Islet precursor cell (in vitro differentiated cells): ENCODE data around the gene CLDN6.
A peak's percentile ranks its signal among the peaks of the same experiment; 100 is the strongest.

ENCODE experiments used
- DNase-seq: peaks from one replicate; pipeline ENCODE4 v3.0.0-alpha.2; 2018

The CLDN6 gene

DNA sequence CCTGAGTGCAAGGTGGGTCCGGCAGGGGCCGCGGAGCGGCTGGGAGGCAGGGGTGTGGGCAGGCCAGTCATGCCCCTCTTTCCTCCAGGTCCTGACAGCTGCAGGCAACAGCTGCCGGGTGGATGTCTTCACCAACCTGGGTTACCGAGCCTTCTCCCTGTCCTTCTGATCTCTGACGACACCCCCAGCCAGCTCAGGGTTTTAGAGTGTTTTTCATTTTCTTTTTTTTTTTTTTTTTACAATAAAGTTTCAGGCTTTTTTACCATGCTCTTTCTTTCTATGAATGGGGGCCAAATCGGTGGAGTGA, 9.5 kb upstream of the CLDN6 start:
- no peak for DNase-seq

DNA sequence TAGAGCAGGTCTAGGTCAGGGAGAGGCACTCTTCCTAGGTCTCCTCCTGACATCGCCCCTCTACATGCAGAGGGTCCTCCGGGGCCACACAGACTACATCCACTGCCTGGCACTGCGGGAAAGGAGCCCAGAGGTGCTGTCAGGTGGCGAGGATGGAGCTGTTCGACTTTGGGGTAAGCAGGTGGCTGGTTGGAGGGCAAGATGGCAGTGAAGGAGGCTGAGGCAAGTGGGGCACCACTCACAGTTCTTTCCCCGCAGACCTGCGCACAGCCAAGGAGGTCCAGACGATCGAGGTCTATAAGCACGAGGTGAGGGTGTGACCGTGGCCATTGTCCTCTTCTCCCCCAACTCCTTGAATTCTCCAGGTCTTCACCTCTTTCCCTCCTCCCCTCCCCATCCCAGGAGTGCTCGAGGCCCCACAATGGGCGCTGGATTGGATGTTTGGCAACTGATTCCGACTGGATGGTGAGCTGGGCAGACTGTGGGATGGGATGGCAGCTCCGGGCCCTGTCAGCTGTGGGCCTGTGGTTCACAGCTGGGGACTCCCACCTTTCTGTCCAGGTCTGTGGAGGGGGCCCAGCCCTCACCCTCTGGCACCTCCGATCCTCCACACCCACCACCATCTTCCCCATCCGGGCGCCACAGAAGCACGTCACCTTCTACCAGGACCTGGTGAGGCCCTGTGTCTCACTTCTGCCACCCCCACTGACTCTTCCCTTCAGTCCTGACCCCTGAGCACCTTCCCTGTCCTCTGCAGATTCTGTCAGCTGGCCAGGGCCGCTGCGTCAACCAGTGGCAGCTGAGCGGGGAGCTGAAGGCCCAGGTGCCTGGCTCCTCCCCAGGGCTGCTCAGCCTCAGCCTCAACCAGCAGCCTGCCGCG, 8.9 kb upstream of the CLDN6 start:
- DNase-seq, result no peak

DNA sequence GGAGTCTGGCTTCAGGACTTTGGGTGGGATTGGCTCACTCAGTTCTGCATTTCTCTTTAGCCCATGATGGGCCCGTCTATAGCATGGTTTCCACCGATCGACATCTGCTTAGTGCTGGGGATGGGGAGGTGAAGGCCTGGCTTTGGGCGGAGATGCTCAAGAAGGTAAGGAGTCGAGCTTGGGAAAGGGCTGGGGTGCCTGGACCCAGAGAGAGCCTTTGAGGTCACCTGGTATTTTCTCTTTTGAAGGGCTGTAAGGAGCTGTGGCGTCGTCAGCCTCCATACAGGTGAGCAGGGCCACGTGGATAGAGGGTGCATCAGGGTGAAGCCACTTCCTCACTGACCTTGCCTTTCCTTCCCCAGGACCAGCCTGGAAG, 8.0 kb upstream of the CLDN6 start:
- no peak for DNase-seq

DNA sequence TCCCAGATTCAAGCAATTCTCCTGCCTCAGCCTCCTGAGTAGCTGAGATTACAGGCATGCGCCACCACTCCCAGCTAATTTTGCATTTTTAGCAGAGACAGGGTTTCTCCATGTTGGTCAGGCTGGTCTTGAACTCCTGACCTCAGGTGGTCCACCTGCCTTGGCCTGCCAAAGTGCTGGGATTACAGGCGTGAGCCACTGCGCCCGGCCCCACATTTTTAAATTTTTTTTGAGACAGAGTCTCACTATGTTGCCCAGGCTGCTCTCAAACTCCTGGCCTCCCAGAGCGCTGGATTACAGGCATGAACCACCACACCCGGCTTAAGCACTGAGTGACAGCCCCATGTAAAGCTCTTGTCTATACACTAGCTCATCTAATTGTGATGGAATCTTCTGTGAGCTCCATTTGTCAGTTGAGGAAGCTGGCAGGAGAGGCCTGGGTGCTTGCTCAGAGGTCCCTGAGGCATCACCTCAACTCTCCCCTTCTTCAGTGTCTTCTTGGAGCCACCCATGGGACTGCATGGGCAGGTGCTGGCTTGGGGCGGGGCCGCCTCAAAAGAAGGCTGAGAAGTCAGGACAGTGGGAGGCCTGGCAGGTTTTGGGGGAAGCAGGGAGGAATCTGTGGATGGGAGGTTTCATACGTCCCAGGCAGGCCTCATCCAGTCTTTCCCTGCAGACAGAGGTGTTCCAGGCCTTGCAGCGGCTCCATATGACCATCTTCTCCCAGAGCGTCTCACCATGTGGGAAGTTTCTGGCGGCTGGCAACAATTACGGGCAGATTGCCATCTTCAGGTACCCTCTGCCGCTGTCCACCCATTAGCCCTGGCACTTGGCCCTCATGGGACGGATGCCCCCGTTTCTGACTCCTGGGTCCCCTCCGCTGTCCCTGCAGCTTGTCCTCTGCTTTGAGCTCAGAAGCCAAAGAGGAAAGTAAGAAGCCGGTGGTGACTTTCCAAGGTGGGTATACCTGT, 7.3 kb upstream of the CLDN6 start:
- no peak for DNase-seq

DNA sequence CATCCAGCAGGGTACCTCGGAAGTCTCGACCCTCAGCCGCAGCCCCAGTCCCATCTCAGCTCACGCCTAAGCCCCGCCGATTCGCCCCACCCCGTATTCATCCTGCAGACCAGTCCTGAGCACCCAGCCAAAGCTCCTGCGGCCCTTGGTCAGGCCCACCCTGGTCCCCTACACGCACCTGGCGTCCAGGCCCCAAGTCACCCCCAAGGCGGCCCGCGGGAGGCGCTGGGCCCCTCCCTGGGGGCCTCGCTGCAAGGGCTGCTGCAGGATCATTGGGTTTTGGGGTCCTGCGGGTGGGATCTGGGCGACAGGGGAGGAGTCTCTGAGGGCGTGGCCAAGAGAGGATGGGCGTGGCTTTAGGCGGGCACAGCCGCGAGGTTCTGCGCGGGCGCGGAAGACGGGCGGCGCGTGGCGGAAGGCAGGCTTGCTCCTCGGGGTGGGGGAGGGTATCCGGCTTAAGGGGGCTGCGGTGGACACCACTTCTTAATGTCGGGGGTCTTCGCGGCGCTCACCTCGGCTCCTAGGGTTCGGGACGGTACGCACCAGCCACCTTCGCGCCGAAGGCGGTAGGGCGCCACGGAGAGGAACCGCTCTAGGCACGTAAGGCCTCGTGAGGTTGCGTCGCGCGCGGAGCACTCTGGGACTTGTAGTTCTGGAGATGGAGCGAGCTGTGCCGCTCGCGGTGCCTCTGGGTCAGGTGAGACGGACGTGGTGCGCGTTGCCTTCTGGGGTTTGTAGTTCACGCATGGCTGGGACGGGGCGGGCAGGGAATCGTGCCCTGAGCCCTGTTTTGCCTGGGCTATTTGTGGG, 5.9 kb upstream of the CLDN6 start, which contains the start of the genes HCFC1R1 and THOC6:
Gene HCFC1R1 (minus strand): TSS at position 274 of the 810 bp plus-strand sequence. CDS start 1 bp downstream, at position 273.
Gene THOC6 (plus strand): TSS at position 367 of the 810 bp plus-strand sequence. CDS start 292 bp downstream, at position 659.
- DNase-seq, result peak; percentile 98

DNA sequence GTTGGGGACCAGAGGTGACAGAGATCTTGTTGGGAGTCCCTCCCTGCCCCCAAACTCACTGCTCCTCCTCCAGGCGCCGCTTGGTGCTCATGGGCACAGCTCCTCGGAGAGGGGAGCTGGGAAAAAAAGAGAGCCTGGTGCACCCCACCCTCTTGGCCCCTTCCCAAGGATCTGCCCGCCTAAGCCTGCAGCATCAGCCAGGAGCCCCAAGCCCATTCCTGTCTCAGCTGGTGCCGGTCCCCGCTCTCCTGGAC, 5.4 kb upstream of the CLDN6 start:
- DNase-seq, result no peak

DNA sequence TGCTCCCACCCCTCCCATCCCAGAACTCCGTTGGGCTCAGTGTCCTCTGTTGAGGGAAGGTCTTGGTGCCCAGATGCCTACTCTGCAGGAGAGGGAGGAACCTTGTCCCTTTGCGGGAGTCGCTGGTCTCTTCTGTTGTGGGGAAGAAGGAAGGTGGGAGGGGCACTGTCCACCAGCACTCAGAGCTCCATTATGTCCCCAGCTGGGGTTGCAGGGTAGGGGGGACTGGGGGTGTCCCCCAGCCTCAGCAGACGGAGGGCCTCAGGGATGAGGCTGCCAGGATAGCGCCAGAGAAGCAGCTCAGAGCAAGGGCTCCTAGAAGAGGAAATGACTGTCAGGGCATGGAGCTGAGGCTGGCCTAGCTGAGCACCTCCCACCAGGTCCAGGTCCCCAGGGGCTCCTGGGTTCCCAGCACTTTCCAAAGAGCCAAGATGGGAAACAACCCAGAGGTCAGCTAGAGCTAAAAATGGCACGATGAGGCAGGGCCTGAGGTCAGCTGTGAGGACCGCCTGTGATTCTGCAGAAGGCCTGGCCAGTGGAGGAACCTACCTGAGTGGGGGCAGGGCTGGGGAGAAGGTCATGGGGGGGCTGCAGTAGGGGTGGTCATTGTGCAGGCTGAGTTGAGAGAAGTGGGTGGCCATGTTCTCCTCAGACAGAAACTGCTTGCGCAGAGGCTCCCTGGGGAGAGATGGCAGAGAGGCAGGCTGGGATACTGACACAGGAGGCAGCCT, 4.9 kb upstream of the CLDN6 start:
- no peak for DNase-seq

DNA sequence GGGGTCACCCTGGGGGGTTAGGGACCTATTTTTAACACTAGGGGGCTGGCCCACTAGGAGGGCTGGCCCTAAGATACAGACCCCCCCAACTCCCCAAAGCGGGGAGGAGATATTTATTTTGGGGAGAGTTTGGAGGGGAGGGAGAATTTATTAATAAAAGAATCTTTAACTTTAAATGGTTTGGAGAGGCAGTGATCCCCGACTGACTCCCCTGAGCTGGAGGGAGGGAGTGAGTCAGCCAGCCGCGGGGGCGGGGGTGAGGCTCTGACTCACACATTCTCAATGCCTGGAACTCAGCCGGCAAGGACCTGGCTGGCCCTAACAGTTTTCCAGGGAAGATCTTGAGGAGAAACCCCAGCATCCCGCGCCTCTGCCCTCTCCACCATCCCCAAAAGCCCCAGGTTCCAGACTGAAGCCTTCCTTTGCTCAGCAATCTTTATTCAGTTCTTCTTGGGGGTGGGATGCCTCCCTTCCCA, 4.3 kb upstream of the CLDN6 start:
- peak; percentile 97 for DNase-seq

DNA sequence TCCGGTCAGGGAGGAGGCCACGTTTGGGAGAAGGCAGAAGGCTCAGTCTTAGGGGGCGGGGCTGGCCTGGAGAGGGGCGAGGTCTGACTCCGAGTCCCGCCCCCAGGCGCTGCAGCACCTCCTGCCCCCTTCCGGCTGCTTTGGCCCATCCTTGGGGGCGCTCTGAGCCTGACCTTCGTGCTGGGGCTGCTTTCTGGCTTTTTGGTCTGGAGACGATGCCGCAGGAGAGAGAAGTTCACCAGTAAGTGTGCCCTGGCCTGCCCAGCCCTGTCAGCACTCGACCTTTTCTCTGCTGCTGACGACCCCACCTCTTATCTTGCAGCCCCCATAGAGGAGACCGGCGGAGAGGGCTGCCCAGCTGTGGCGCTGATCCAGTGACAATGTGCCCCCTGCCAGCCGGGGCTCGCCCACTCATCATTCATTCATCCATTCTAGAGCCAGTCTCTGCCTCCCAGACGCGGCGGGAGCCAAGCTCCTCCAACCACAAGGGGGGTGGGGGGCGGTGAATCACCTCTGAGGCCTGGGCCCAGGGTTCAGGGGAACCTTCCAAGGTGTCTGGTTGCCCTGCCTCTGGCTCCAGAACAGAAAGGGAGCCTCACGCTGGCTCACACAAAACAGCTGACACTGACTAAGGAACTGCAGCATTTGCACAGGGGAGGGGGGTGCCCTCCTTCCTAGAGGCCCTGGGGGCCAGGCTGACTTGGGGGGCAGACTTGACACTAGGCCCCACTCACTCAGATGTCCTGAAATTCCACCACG, 3.6 kb upstream of the CLDN6 start:
- peak; percentile 92 for DNase-seq

DNA sequence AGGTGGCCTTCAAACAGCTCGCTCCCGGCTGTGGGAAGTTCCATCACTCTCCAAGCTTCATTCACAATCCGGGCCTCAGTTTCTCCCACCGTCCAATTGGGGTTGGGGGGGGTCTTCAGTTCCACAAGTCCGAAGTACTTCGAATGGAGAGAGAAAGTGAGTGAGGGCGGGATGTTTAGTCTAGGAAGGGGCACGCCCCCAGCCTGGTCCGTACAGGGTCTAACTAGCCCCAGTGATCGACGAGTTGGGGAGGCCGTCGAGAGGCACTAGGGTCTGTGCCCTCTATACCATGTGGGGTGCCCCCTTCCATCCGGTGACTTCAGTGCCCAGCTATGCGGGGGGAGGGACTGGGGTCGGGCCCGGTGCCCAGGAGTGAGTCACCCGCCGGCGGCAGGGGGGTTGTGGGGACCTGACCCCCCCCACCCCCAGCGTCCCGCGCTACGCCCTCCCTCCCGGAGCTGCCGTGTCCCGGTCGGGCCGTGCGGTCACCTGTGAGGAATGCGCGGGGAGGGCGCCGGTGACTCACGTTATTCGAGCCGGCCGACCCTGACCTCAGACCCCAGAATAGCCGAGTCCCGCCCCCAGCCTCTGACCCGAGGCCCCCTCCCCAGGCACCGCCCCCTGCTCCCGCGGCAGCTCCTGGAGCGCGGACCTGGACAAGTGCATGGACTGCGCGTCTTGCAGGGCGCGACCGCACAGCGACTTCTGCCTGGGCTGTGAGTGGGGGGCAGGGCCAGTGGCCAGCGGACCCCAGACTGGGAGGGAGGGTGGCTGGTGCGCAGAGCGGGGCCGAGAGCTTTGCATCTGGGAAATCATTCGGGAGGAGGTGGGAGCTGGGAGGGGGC, 2.8 kb upstream of the CLDN6 start:
- DNase-seq, result peak; percentile 99

DNA sequence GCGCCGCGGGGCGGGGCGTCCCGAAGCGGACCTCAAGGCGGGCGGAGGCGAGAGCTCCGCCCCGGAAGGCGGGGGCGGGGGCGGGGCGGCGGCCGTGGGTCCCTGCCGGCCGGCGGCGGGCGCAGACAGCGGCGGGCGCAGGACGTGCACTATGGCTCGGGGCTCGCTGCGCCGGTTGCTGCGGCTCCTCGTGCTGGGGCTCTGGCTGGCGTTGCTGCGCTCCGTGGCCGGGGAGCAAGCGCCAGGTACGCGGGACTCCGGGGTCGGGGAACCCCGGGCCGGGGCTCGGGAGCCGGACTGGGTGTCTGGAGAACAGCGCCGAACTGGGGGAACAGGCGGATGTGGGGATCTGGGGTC, 2.2 kb upstream of the CLDN6 start, which contains the start of gene TNFRSF12A:
Gene TNFRSF12A (plus strand): TSS at position 122 of the 357 bp plus-strand sequence. CDS start 30 bp downstream, at position 152.
- DNase-seq, result peak; percentile 91

DNA sequence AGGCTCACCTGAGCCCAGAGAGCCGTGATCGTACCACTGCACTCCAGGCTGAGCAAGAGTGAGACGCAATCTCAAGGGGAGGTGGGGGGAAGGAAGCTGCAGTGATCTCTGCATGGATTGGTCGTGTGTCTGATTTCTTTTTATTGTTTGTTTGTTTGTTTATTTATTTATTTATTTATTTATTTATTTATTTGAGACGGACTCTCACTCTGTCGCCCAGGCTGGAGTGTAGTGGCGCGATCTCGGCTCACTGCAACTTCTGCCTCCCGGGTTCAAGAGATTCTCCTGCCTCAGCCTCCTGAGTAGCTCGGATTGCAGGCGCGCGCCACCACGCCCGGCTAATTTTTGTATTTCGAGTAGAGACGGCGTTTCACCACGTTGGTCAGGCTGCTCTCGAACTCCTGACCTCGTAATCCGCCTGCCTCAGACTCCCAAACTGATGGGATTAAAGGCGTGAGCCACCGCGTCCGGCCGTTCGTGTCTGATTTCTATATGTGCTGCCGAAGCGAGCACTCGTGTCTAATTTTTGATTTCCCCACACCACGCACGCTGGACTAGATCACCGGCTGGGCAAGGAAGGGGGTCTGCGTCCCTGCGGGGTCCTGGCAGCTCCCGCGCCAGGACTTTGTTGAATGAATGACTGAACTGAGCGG, 1.7 kb upstream of the CLDN6 start:
- DNase-seq, result no peak

DNA sequence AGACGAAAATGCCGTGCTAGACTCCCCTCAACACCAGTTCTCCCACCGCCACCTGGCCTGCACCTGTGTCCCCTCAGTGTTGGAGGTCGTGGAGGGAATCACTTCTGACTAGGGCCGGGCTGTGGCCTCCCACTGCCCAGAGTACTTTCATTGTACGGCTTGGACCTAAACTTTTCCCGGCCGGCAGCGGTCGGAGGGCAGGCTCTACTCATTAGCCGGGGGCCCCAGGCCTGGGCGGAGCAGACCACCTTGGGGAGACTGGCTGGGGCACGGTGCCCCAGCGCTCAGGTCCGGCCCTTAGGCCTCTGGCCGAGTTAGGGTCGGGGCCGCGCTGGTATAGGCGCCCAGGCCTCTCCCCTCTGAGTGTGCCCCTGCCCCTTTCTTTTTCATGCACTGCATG, 639 bp downstream of the CLDN6 start:
- no peak for DNase-seq

DNA sequence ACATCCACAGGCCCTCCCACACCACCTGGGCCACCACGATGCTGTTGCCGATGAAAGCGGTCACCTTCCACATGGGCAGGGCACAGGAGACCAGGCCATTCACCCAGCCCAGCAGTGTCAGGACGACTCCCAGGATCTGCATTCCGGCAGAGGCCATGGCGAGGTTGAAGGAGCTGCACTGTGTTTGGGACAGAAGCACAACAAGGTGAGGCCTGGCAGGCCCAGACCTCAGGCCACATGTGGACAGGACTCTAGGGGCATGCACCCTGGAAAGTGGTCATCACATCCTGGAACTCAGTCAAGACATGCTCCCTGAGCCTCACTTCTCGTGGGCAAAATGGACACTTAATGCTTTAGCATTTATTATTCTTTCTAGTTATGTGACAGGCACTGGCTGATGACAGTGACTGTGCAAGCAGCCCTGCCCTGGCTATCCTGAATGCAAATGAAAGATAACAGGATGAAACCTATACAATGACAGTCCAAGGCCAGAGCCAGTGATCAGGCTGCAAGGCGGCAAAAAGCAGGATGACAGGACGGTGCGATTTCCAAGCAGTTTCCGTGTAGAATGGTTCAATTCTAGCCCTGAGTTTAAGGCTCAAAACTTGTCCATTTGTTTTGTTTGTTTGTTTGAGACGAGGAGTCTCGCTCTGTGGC, 2.0 kb downstream of the CLDN6 start:
- DNase-seq, result no peak

DNA sequence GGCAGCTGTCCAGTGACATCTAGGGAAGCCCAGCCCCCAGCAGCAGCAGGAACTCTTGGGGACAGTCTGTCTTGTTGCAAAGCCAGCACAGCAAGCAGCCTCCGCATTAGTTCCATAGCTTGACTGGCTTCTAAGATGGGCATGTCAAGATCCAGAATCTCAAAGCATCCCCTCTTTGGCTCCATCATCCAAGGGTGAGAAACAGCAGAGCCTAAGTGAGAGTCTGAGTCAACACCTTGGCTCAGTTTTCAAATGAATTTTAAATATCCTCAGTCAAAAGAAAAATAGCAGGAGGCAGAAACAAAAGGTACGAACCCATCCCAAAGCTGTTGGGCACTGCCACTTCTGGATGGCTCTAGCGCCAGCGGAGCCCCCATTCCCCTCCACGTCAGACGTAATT, 3.0 kb downstream of the CLDN6 start:
- no peak for DNase-seq

DNA sequence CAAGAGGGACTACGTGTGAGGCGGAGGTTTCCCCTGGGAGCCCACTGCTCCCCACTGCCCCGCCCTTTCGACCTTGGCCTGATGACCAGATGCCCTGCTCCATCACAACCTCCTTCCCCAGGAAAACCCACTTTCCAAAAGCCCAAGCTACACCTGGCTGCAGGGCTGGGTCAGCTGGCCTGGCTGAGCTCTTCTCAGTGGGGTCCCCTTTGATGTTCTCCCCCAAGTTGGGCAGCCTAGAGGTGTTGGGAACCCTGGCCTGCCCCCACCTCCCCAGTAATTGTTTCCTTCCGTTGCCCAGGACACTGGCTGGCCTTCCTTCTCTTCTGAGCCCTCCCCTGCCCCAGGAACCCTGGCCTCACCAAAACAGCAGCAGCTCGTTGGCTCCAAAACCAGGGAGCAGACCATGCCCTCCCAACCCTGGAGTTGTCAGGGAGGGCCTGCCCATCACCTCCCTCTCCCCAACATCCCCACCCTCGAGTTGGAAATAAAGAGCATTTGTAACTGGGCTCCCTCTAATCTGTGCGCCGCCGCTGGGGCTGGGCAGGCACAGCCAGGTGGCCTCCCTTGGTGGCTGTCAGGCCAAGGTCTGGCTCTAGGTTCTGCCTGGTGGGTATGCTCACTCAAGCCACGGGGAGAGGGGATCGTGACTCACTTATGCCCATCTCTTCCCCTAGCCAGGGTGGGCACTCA, 3.8 kb downstream of the CLDN6 start:
- DNase-seq, result no peak

DNA sequence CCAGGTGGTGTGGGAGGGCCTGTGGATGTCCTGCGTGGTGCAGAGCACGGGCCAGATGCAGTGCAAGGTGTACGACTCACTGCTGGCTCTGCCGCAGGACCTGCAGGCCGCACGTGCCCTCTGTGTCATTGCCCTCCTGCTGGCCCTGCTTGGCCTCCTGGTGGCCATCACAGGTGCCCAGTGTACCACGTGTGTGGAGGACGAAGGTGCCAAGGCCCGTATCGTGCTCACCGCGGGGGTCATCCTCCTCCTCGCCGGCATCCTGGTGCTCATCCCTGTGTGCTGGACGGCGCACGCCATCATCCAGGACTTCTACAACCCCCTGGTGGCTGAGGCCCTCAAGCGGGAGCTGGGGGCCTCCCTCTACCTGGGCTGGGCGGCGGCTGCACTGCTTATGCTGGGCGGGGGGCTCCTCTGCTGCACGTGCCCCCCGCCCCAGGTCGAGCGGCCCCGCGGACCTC, 4.5 kb downstream of the CLDN6 start:
- DNase-seq, result peak; percentile 81

DNA sequence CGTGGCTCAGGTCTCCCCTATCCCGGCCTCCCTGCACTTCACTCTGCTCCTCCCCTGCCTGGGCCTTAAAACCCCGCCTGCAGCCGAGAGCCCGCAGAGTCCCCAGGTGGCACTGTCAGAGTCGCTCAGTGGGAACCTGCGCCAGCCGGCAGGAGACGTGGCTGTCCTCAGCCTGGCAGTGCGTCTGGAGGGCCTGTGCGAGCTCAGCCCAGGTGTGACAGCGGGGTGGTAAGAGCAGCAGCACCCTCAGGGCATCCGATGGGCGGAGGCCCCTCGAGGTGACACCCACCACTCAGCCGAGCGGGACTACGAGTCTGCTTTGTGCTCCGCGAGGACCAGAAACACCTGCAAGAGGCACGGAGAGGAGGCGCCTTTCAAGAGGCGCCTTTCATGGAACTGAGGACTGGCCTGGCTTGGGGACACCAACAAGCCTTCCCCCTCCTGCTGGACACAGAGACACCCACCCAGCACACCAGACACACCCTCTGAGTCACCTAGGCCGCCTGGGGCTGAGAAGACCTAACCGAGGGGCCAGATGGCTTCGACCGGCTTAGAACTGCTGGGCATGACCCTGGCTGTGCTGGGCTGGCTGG, 5.1 kb downstream of the CLDN6 start, which contains the start of gene CLDN9:
Gene CLDN9 (plus strand): TSS at position 96 of the 593 bp plus-strand sequence. CDS start 440 bp downstream, at position 536.
- peak; percentile 92 for DNase-seq
